ENCODE measurements around the gene ARFRP1.

DNA sequence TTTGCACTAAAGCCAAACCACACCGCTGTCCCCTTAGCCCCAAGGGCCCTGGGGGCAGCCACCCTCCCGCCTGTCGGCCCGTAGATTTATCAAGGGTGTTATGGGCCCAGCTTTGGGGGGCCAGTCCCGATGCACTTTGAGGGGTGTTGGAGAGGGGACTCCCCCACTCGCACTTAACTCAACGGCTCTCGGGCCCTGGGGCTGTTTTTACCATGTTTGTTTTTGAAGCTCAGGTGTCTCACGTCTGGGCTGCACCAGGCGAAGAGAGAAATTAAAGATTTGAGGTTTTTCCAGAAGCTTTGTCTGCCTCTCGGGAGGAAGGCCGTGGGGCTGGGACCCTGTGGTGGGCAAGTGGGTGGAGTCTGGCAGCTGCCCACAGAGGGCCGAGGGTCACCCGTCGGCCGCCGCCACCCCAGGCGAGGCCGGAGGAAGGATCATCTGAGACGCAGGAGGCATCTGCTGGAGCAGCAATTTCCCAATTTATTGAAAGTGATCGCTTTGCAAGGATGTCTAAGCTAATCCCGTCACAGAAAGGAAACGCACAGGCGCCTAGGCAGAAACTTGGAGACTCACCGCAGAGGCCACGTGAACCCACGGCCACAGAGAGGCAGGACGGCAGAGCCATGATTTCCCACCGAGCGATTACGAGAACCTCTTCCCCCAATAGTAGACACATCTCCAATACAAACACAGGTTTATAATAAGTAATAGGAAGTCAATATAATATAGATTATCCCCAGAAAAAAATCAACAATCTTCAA, 35.6 kb upstream of the ARFRP1 start:
- TF ChIP-seq, protein P1, sequence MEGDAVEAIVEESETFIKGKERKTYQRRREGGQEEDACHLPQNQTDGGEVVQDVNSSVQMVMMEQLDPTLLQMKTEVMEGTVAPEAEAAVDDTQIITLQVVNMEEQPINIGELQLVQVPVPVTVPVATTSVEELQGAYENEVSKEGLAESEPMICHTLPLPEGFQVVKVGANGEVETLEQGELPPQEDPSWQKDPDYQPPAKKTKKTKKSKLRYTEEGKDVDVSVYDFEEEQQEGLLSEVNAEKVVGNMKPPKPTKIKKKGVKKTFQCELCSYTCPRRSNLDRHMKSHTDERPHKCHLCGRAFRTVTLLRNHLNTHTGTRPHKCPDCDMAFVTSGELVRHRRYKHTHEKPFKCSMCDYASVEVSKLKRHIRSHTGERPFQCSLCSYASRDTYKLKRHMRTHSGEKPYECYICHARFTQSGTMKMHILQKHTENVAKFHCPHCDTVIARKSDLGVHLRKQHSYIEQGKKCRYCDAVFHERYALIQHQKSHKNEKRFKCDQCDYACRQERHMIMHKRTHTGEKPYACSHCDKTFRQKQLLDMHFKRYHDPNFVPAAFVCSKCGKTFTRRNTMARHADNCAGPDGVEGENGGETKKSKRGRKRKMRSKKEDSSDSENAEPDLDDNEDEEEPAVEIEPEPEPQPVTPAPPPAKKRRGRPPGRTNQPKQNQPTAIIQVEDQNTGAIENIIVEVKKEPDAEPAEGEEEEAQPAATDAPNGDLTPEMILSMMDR (IDR thresholded peaks at IDR 0.05; ENCODE audit: low read length): no peak
- TF ChIP-seq EZH2 (IDR thresholded peaks at IDR 0.05; ENCODE audit: borderline replicate concordance, low read length): no peak
